HTERT RPE-1 (cell line): ENCODE data around the gene NT5C1A.

Source experiments
- in situ Hi-C: fragments of 300-500 bp; cut with MboI; formaldehyde crosslinking; loops from 4 replicates; pipeline ENCODE4 v1.14.3; 2020; ENCODE audit warnings: low sequenced_read_pairs

The NT5C1A gene

DNA sequence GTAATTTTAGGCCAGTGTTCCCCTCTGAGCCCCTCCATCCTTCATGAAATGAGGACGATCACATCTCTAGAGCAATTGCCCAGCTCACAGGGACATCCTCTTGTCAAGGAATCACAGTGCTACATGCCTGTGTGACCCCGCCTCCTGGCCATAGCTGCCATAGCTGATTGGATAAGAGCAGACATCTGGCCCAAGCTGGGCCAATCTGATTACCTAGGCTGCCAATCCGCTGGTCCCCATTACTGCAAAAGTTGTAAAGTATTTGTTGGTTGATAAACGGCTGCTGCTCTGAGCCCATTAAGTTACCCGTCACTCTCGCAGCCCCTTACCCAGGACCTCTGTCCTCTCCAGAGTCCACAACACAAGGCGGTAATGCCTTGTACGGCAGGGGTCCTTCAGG is 8.3 kb downstream of the NT5C1A start:
- in situ Hi-C loops = no loop called here

GRCh38 chr1:39662861-39663260 is 9.0 kb downstream of the NT5C1A start:
- in situ Hi-C loops = no loop called here

DNA sequence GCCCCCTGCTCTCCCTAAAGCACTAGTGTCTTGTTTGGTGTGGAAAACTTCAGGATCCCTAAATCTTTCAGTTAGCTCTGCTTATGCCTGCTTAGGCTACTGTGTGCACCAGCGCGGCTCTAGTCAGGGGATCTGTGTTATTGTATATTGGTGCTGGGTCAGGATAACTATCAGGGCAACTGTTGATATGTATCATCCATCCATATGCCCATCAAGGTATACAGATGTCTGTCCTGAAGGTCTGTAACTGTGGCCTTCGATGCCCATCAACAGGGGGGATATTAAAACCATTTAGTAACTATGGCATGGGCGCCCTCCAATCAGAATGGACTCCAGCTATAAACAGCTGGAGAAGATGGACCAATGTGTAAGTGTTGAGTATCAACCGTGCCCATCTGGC is 12.4 kb downstream of the NT5C1A start:
- in situ Hi-C loops = no loop called here

DNA sequence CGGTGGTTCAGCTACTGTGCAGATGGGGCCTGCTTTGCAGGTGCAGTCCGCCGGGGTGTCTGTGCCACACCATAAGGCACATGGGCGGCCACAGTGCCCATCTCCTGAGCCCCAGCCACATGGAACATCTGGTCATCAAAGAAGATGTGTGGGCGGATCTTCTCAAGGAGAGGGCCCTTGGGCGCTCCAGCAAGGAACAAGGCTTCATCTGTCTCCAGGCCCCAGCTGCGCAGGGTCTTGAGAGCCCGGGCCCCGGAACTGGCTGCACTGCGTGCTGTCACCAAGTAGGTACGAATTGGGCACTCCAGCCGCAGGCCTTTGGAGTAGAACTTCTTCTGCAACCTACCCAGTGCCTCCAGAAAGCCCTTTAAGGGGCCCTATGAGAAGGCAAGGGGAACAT is 12.8 kb downstream of the NT5C1A start:
- in situ Hi-C loops = no loop called here

DNA sequence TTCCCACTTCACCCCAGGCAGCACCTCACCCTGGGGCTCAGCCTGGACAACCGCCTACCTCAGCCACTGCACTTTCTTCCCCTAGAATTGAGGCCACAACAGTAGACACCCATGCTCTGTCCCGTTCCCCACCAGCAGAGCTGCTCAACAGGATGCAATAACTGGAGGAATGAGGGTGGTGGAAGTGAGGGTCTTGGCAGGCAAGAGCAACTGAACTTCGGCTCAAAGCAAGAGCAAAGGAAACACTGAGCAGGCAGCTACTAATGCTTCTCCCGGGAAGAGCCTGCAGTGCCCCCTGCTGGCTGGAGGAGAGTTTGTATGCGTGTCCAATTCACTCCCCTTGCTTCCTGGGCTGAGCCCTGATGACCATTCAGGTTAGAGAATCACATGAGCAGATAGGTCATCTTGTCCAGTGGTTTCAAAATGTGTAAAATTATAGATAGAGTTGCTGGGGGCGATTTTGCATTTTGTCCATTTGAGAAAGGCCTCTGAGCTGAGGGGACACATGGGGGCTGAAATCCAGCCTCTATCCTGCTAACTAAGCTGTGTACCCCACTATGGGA is 13.9 kb downstream of the NT5C1A start:
- in situ Hi-C loops = no loop called here

DNA sequence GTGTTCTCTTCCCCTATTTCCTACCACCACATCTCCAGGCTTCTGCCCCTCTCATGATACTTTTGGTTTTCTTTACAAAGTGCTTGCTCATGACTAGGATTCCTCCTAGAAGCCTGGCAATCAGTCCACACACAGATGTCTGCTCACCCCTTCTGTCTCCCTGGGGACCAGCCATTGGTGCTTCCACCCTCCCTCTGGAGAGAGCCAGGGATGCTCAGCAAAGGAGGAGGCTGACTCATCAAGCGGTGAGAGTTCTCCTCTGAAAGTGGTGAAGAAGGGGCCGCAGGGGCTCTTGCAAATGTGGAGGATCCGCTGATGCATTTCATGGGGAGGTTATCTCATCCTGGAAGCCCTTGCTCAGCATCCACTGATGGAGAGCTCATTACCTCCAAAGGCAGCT is 14.5 kb downstream of the NT5C1A start:
- in situ Hi-C loops = no loop called here

DNA sequence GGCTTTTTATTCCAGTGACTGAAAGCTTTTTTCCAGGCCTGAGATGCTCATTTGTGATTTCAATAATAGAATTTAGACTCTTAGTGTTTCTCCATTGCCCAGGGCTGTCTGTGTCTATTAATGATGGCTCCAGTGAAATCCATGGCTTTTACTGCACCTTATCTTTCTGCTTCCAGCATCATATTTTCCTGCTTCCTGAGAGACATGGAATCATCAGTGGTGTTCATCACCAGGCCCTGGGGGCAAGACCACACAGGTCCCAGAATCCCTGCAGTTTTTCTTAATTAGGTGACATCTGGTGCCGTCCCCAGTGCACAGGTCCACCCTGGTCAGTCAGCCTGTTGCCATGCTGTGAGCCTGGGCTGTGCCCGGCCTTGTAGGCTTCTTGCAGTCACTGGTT is 15.5 kb downstream of the NT5C1A start:
- in situ Hi-C loops = no loop called here

- in situ Hi-C loops = no loop called here
These were observed 16.2 kb downstream of the NT5C1A start for GRCh38 chr1:39655578-39656268.

- in situ Hi-C loops = no loop called here
These were observed 17.6 kb downstream of the NT5C1A start for GRCh38 chr1:39654291-39654690.

- in situ Hi-C loops = no loop called here
These were observed 18.3 kb downstream of the NT5C1A start for GRCh38 chr1:39653546-39654031.

DNA sequence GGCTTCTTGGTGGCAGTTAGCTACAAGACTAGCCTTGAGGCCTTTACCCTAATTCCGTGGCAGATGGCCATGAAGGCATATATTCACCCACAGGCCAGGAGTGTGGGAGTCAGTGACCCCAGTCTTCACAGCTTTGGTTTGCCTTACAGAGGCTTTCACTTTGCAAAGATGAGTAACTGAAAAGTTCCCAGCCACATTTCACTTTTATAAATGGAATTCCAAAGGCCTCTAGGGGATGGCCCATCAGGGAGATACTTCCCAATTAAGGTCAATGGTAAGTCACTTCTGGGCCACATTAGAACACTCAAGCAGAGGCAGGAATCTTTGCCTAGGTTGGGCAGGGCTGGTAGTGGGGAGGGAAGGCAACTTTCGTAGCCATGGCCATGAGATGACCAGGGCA is 19.4 kb downstream of the NT5C1A start:
- in situ Hi-C loops = no loop called here

DNA sequence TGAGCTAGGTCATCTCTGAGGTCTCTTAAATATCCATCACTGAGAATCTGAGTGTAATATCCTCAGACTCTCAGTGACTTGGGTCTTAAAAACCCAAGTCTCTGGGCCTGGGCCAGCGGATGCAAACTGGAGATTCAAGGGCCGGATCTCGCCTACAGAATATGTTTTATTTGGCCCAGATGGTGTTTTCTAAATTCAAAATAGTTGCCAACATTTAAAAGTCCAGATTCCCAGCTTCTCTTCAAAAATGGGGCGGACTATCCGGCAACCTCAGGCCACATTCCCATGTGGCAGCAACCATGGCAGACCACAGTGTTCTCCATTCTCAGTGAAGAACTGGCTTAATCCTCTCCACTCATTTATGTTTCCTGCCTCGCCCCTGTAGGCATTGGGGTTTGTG is 19.8 kb downstream of the NT5C1A start:
- in situ Hi-C loops = no loop called here

- in situ Hi-C loops = no loop called here
These were observed 21.5 kb downstream of the NT5C1A start for GRCh38 chr1:39650431-39650830.

GRCh38 chr1:39649636-39650185 is 22.2 kb downstream of the NT5C1A start:
- in situ Hi-C loops = no loop called here

- in situ Hi-C loops = no loop called here
These were observed 23.4 kb downstream of the NT5C1A start for GRCh38 chr1:39648496-39648895.

GRCh38 chr1:39647247-39647646 is 24.7 kb downstream of the NT5C1A start:
- in situ Hi-C loops = no loop called here

GRCh38 chr1:39646232-39647081 is 25.4 kb downstream of the NT5C1A start:
- in situ Hi-C loops = no loop called here

DNA sequence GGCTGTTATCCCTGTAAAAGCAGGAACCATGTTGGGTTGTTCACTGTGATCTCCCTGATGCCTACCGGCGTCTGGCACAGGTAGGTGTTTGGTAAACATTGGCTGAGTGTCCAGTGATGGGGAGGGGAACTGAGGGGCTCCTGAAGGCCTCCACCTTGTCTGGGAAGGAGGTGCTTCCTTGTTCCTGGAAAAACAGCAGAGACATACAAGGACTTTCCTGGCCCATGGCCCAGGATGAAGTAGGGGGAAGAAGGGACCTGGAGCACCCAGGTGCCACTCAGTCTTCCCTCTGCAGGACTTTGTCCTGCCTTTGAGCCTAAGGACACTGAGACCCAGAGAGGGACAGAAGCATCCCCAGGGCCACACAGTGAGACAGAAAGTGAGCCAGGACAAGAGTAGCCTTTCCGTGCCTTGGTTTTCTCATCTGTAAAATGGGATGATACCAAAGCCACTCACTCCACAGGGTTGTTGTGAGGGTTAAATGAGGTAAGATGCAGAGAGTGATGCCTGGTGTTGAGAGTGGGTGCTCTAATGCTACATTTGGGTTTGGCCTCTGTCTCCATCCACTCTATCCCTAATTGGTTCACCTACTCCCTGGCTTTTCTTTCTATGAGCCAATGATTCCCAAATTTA is 26.4 kb downstream of the NT5C1A start:
- in situ Hi-C loops = no loop called here

DNA sequence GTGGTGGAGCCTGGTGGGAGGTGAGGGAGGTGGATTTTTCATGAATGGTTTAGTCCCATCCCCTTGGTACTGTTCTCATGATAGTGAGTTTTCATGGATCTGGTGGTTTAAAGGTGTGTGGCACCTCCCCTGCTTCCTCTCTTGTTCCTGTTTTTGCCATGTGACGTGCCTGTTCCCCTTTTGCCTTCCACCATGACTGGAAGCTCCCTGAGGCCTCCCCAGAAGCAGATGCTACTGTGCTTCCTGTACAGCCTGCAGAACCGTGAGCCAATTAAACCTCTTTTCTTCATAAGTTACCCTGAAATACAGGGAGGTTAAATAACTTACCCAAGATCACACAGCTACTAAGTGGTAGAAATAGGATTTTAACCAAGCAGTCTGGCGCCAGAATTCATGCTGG is 28.2 kb downstream of the NT5C1A start:
- in situ Hi-C loops = no loop called here

- in situ Hi-C loops = no loop called here
These were observed 29.1 kb downstream of the NT5C1A start for GRCh38 chr1:39642796-39643195.

GRCh38 chr1:39640861-39641260 is 31.0 kb downstream of the NT5C1A start:
- in situ Hi-C loops = no loop called here
